Fibroblast of villous mesenchyme (primary cell): ENCODE data around the gene EPHB2. TPM values are rescaled to one million over a fixed set of nuclear protein-coding genes. Genes with fewer than 3 reads are reported as not detected.

Experiments used
- DNase-seq: peaks from one replicate; pipeline ENCODE4 v3.0.0-alpha.2; 2010; ENCODE audit warnings: low read depth
- H3K4me3 ChIP-seq: 2 replicates; pipeline ENCODE4 v1.5.1; 2011; ENCODE audit warnings: low read depth, mild to moderate bottlenecking, low read length
- total RNA-seq: library from RNA; depleted of rRNA; stranded (reverse); fragments of >200 nt; gene quantifications from 2 replicates; pipeline ENCODE4 v1.2.3, GENCODE V29; 2012
- TF ChIP-seq, protein P1 (sequence below): IDR thresholded peaks from 2 replicates; pipeline ENCODE4 v1.5.1; 2012; ENCODE audit warnings: low read depth, mild to moderate bottlenecking, low read length; ENCODE audit not compliant: insufficient read depth

EPHB2 gene
- total RNA-seq, 1 donor, result 4.3 TPM

GRCh38 chr1:22889213-22889827, 178.7 kb downstream of the EPHB2 start:
- H3K4me3 ChIP-seq, result no peak overlapping the region
- TF ChIP-seq, protein P1, sequence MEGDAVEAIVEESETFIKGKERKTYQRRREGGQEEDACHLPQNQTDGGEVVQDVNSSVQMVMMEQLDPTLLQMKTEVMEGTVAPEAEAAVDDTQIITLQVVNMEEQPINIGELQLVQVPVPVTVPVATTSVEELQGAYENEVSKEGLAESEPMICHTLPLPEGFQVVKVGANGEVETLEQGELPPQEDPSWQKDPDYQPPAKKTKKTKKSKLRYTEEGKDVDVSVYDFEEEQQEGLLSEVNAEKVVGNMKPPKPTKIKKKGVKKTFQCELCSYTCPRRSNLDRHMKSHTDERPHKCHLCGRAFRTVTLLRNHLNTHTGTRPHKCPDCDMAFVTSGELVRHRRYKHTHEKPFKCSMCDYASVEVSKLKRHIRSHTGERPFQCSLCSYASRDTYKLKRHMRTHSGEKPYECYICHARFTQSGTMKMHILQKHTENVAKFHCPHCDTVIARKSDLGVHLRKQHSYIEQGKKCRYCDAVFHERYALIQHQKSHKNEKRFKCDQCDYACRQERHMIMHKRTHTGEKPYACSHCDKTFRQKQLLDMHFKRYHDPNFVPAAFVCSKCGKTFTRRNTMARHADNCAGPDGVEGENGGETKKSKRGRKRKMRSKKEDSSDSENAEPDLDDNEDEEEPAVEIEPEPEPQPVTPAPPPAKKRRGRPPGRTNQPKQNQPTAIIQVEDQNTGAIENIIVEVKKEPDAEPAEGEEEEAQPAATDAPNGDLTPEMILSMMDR, result peak; percentile 94
- peak; percentile 45 for DNase-seq

- DNase-seq, result no peak
- TF ChIP-seq, protein P1, result no peak
- no peak overlapping the region for H3K4me3 ChIP-seq
Measured at GRCh38 chr1:22892789-22893188, 182.2 kb downstream of the EPHB2 start.

GRCh38 chr1:22893292-22893691, 182.7 kb downstream of the EPHB2 start:
- TF ChIP-seq, protein P1, result no peak

DNA sequence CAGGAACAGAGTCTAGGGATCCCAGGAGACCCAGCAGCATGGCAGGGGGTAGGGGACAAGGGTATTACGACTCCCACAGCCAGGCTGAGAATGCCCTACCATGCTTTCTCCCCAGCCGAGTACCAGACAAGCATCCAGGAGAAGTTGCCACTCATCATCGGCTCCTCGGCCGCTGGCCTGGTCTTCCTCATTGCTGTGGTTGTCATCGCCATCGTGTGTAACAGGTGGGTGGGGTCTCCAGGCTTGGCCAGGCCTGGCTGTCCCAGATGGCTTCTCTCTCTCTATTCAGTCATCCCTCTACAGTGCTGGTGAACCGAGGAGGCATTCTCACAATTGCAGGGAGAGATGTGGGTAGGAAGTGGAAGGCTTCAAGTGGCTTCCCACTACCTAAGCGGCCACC, 184.7 kb downstream of the EPHB2 start:
- DNase-seq, result no peak
- TF ChIP-seq, protein P1, result no peak

More at GRCh38 chr1:22893292-22893691, 182.7 kb downstream of the EPHB2 start:
- no peak for DNase-seq
- H3K4me3 ChIP-seq, result no peak overlapping the region

DNA sequence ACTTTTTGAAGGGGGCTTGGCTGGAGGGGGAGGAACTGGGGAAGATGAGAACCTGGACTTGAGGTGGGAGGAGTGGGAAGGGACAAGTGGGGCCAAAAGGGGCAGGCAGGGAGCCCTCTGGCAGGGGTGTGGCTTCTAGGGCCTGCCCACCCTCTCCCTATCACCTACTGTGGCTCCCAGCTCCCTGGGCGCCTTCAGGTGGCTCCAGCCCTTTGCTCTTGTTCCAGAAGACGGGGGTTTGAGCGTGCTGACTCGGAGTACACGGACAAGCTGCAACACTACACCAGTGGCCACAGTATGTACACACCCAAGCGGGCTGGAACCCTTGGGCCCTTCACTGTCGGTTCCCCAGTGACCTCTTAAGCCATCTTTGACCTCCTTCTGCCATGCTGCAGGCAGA, 185.5 kb downstream of the EPHB2 start:
- no peak overlapping the region for H3K4me3 ChIP-seq
- TF ChIP-seq, protein P1, result no peak
- no peak for DNase-seq

More for the DNA sequence above, 184.7 kb downstream of the EPHB2 start:
- no peak overlapping the region for H3K4me3 ChIP-seq

GRCh38 chr1:22900451-22900850, 189.8 kb downstream of the EPHB2 start:
- TF ChIP-seq, protein P1, result no peak
- no peak overlapping the region for H3K4me3 ChIP-seq
- DNase-seq, result no peak

- no peak overlapping the region for H3K4me3 ChIP-seq
- DNase-seq, result no peak
- TF ChIP-seq, protein P1, result no peak
Measured at GRCh38 chr1:22903113-22903512, 192.5 kb downstream of the EPHB2 start.
